HG03432 (cell line): Measurements from ENCODE around the gene GNAI2.

ENCODE experiments used
- ATAC-seq: cut with Tn5 transposase; IDR thresholded peaks from one replicate; pipeline ENCODE4 v1.9.1; 2021; ENCODE audit warnings: mild to moderate bottlenecking, moderate library complexity; ENCODE audit not compliant: unreplicated experiment

Gene GNAI2

GRCh38 chr3:50295553-50296431 lies 59.8 kb downstream of the GNAI2 start:
- ATAC-seq, result no peak

GRCh38 chr3:50296721-50297383 lies 60.8 kb downstream of the GNAI2 start:
- ATAC-seq, result no peak

GRCh38 chr3:50297384-50297775 lies 61.4 kb downstream of the GNAI2 start:
- no peak for ATAC-seq

GRCh38 chr3:50297896-50298725 lies 62.1 kb downstream of the GNAI2 start:
- no peak for ATAC-seq

GRCh38 chr3:50298836-50299637 lies 63.0 kb downstream of the GNAI2 start, which contains the start of the genes HYAL3 and NAA80:
TSS of gene HYAL3 (minus strand) at chr3:50299405. CDS start at chr3:50295602, 3,803 bp downstream.
TSS of gene NAA80 (minus strand) at chr3:50299405. CDS start at chr3:50297463, 1,942 bp downstream.
- peak; percentile 88 for ATAC-seq

GRCh38 chr3:50299638-50299928 lies 63.6 kb downstream of the GNAI2 start:
- no peak for ATAC-seq

GRCh38 chr3:50299929-50300680 lies 64.1 kb downstream of the GNAI2 start:
- ATAC-seq, result no peak

GRCh38 chr3:50300681-50301254 lies 64.8 kb downstream of the GNAI2 start:
- no peak for ATAC-seq

GRCh38 chr3:50302095-50303012 lies 66.3 kb downstream of the GNAI2 start:
- no peak for ATAC-seq

- ATAC-seq, result no peak
These were observed 67.2 kb downstream of the GNAI2 start, which contains the start of gene HYAL1 for GRCh38 chr3:50303013-50303815. TSS of gene HYAL1 (minus strand) at chr3:50303574. CDS start at chr3:50302956, 618 bp downstream.

GRCh38 chr3:50304601-50305000 lies 68.6 kb downstream of the GNAI2 start:
- no peak for ATAC-seq
